Activated CD4-positive, alpha-beta T cell treated with anti-CD3 and anti-CD28 coated beads, Interleukin-2, Interleukin-4, amounts not matched to agents 100 ng/mL and 50 ng/mL, durations not matched to agents 16 hours and 8 hours (primary cell): ENCODE results near the gene ANKZF1.
"Not testable (repeated sequence)": the region's sequence is repeated elsewhere in the genome, so short reads cannot be mapped to it uniquely, and the experiment has no call there.

ENCODE experiments used
- DNase-seq: peaks from one replicate; pipeline ENCODE4 v3.0.0-alpha.2; 2020; ENCODE audit warnings: low spot score

ANKZF1 gene

GRCh38 chr2:219229305-219230058 lies at the start of gene ANKZF1, which contains the start of gene ATG9A:
ANKZF1 (plus strand) TSS chr2:219229806; CDS start chr2:219230258, 452 bp downstream.
ATG9A (minus strand) TSS chr2:219229636; CDS start chr2:219228024, 1,612 bp downstream.
- peak; percentile 99 for DNase-seq

DNA sequence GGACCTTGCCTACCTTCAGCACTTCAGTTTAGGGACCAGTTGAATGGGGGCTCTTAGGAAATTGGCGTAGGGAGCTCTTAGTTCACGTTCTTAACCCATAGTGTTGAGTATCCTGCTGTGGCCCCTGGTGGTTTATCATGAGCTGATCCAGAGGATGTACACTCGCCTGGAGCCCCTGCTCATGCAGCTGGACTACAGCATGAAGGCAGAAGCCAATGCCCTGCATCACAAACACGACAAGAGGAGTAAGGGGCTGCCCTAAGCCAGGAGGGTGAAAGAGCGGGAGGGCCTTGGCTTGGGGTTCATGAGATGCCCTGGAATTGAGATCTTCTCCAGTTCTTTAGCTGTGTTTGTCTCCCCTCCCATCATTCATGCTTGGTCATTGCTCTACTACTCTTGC lies 48.6 kb upstream of the ANKZF1 start:
- no peak for DNase-seq

- no peak for DNase-seq
Measured at GRCh38 chr2:219181531-219181930, 48.1 kb upstream of the ANKZF1 start.

DNA sequence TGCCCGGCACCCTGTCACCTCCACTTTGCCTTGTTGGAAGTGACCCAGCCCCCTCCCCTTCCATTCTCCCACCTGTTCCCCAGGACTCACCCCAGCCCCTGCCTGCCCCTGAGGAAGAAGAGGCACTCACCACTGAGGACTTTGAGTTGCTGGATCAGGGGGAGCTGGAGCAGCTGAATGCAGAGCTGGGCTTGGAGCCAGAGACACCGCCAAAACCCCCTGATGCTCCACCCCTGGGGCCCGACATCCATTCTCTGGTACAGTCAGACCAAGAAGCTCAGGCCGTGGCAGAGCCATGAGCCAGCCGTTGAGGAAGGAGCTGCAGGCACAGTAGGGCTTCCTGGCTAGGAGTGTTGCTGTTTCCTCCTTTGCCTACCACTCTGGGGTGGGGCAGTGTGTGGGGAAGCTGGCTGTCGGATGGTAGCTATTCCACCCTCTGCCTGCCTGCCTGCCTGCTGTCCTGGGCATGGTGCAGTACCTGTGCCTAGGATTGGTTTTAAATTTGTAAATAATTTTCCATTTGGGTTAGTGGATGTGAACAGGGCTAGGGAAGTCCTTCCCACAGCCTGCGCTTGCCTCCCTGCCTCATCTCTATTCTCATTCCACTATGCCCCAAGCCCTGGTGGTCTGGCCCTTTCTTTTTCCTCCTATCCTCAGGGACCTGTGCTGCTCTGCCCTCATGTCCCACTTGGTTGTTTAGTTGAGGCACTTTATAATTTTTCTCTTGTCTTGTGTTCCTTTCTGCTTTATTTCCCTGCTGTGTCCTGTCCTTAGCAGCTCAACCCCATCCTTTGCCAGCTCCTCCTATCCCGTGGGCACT lies 47.1 kb upstream of the ANKZF1 start:
- DNase-seq: no peak

GRCh38 chr2:219183151-219183772 lies 46.3 kb upstream of the ANKZF1 start:
- no peak for DNase-seq

DNA sequence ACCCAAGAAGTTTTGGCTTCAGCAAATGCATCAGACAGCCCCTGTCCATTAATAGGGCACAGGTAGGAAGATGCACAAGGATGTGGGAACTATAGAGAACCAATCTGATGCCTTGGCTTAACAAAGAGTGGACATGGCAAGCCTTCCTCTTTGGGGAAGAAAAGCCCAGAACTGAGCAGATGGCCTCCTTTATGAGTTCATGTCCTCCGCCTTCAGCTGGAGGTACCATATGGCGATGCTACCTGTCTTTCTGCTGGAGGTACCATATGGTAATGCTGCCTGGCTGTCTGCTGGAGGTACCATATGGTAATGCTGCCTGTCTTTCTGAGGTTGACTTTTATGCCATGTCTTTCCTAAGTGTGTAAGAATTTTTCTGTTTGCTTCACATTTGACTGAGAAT lies 45.5 kb upstream of the ANKZF1 start:
- DNase-seq: no peak

- DNase-seq: no peak
Measured at GRCh38 chr2:219186754-219187456, 42.7 kb upstream of the ANKZF1 start.

GRCh38 chr2:219197388-219197787 lies 32.2 kb upstream of the ANKZF1 start:
- DNase-seq: no peak

DNA sequence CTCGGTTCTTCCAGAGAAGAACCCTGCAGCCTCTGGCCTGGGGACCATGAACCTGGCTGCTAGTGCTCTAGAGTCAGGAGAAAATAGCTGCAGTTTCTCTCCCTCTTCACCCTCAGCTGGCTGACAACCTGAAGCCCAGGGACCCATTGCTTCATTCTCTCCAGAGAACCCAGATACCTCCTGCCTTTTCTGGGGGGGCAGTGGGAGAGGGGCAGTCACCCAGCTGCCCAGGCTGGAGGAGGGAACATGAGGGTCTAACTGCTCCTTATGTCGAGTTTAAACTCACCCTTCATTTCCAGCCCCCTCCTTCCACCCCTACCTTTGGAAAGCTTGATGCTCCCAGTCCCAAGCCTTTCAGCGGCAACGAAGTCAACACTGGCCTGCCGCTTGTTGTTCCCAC lies 30.6 kb upstream of the ANKZF1 start:
- no peak for DNase-seq

DNA sequence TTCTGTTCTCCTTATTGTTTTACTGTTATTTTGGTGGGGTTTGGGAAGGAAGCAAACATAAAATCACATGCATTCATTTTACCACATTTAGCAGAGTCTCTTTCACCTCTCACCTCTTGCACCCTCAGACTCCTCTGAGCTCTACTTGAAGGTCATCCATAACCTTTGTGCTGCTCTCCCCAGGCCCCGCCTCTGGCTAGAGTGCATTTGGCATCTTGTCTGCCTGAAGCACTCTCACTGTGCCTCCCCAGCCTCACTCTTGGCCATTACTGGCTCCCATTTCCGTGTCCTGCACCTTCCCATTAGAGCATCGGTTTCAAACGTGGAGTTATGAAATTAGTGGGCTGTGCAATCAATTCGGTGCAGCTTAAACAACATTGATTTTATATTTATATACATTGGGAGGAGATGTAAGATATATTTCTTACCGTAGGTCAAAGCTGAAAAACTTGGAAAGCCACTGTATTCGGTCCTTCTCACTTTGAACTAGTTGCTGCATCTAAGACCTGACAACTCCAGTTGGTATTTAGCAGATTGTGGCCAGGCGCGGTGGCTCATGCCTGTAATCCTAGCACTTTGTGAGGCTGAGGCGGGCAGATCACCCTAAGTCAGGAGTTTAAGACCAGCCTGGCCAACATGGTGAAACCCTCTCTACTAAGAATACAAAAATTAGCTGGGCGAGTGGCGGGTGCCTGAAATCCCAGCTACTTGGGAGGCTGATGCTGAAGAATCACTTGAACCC lies 30.0 kb upstream of the ANKZF1 start:
- DNase-seq: no peak

GRCh38 chr2:219200502-219201326 lies 28.9 kb upstream of the ANKZF1 start:
- DNase-seq: not testable (repeated sequence)

GRCh38 chr2:219201331-219201730 lies 28.3 kb upstream of the ANKZF1 start:
- not testable (repeated sequence) for DNase-seq

DNA sequence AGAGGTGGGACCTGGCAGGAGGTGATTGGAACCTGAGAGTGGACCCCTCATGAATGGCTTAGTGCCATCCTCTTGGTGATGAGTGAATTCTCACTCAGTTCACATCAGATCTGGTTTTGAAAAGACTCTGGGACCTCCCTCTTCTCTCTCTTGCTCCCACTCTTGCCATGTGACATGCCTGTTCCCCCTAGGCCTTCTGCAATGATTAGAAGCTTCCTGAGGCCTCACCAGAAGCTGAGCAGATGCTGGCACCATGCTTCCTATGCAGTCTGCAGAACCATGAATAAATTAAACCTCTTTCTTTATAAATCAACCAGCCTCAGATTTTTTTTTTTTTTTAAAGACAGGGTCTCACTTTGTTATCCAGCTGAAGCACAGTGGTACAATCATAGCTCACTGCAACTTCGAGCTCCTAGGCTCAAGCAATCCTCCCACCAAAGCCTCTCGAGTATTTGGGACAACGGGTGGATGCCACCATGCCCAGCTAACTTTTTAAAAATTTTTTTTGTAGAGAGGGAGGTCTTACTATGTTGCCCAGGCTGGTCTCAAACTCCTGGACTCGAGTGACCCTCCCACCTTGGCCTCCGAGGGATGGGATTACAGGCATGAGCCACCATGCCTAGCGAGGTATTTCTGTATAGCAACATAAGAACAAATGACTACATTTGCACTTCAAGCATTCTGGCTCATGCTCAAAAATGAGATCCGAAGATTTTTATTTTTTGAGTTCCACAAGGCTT lies 25.0 kb upstream of the ANKZF1 start:
- DNase-seq: no peak

DNA sequence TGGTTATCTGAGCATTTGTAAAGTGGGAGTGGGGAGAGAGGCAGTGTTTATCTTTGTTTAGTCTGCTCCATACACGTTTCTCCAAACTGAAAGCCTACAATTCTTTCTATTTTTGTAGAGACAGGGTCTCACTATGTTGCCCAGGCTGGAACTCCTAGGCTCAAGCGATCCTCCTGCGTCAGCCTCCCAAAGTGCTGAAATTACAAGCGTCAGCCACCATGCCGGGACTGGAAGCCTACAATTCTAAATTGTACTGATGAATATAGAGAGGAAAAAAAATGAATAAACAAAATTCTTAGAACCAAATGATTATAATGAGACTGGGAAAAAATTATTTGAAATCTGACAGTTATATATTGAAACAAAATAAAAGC lies 24.5 kb upstream of the ANKZF1 start:
- no peak for DNase-seq

DNA sequence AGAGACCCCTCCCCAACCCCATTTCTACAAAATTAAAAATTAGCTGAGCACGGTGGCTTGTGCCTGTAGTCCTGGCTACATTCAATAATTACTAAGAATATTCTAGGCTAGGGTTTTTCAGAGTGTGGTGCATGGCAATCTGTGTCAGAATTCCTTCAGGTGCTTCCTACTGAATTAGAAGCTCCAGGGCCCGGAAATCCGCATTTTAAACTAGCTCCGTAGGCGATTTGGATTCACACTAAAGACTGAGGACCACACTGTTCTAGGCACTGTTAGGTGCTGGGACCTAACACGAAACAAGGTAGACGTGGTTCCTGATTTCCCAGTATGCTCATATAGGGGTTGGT lies 23.7 kb upstream of the ANKZF1 start:
- no peak for DNase-seq

DNA sequence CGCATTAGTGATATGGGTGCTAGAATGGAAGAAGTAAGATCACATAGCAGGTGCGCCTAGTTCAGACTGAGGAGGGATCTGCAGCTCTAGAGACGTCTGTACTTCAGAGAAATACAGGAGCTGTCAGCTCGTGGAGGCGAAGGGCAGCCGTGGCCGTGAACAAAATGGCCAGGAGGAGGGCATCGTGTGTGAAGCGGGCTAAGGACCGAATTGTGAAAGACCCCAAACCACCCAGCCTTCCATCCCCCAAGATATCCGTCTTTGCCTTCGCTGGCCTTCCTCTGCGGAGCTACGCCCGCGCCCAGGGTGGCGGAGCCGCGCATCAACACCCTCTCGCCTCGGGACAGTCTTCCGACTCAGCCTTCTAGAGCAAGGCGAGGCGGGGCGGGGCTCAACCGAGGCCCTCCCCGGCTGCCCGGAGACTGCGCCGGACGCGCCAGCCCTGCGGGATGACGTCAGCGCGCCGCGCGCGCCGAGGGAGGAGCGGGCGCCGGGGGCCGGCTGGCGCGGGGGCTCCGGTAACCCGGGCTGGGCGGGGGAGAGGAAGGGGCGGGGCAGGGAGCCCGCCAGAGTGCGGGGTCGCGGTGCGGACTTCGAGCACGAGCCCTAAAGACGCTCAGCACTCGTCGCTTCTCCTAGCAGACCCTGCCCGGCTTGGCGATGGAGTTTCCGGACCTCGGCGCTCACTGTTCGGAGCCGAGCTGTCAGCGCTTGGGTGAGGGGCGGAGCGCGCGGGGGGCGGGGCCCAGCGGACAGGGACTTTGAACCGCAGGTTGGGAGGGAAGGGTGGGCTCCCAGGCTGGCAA lies 23.1 kb upstream of the ANKZF1 start, which contains the start of gene ZFAND2B:
Gene ZFAND2B, plus strand, starts transcription at position 455 of the 806 bp plus-strand sequence. Its CDS starts 206 bp downstream, at position 661.
- peak; percentile 93 for DNase-seq

DNA sequence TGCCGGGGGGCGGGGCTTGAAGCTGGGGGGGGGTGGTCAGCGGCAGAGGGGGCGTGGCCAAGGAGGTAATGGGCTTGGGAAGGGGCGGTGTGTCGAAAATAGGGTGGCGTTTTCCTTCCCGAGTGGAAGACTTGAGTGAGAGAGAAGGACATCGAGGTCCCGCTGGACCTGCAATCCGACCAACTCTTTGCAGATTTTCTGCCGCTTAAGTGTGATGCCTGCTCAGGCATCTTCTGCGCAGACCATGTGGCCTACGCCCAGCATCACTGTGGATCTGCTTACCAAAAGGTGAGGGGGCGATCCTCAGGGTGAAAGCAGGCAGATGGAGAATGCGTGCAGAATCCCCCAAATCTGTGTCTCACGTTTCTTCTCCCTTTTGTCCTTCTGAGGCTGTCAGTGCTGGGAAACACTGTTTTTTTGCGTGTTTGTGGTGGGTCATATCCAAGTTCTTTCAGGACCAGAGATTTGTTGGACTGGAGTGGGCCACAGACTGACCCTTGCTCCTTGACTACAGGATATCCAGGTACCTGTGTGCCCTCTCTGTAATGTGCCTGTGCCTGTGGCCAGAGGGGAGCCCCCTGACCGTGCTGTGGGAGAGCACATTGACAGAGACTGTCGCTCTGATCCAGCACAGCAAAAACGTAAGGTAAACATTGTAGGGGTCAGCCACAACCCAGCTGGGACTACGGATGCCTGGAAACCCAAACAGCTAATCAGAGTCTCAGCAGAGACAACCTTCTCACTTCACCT lies 22.3 kb upstream of the ANKZF1 start:
- no peak for DNase-seq
